H1 (cell line): ENCODE measurements around the gene PTPRE. TPM values are rescaled to one million over a fixed set of nuclear protein-coding genes. Genes with fewer than 3 reads are reported as not detected.

Experiments used
- CTCF ChIA-PET: fragments of 300-600 bp; sonication (Branson Sonifier 250); formaldehyde crosslinking; loops from one replicate; lab custom pipeline; 2021; ENCODE audit not compliant: partially characterized antibody; lab: Charles Lee
- POLR2A ChIA-PET: fragments of 300-600 bp; sonication (Branson Sonifier 250); formaldehyde crosslinking; loops from one replicate; lab custom pipeline; 2021; ENCODE audit warnings: inconsistent platforms; ENCODE audit not compliant: partially characterized antibody; lab: Charles Lee
- DNase-seq, 2 experiments: peaks; one replicate each; pipeline versions ENCODE4 v3.0.0 to v3.0.0-alpha.2; 2010 to 2022; ENCODE audit warnings: low spot score in 2 of 2, low read depth in 1 of 2, mixed read lengths in 1 of 2
- FAIRE-seq: peaks from 2 replicates; lab custom pipeline; 2011; peaks lifted over from hg19 to GRCh38; lab: Jason Lieb, UNC
- H2AFZ ChIP-seq: 2 replicates; pipeline ENCODE4 v1.8.1; 2012; ENCODE audit warnings: low read length, inconsistent platforms
- H2AK5ac ChIP-seq: 2 replicates; pipeline ENCODE4 v1.6.1; 2013; ENCODE audit warnings: low read depth, low read length
- H2BK120ac ChIP-seq: replicated peaks from 2 replicates; pipeline ENCODE3; 2013; ENCODE audit warnings: low read depth, low read length, inconsistent platforms
- H2BK12ac ChIP-seq: 2 replicates; pipeline ENCODE4 v1.6.1; 2013; ENCODE audit warnings: low read depth, low read length
- H2BK15ac ChIP-seq: 2 replicates; pipeline ENCODE4 v1.6.1; 2013; ENCODE audit warnings: low read length
- H2BK20ac ChIP-seq: 2 replicates; pipeline ENCODE4 v1.6.1; 2013; ENCODE audit warnings: low read length
- H2BK5ac ChIP-seq: 2 replicates; pipeline ENCODE4 v1.6.1; 2013; ENCODE audit warnings: low read depth, low read length
- H3K14ac ChIP-seq: 2 replicates; pipeline ENCODE4 v1.6.1; 2013; ENCODE audit warnings: inconsistent platforms; ENCODE audit not compliant: insufficient read length
- H3K18ac ChIP-seq: 2 replicates; pipeline ENCODE4 v1.6.1; 2013; ENCODE audit warnings: low read length; ENCODE audit errors: extremely low read depth
- H3K23ac ChIP-seq: 2 replicates; pipeline ENCODE4 v1.6.1; 2013; ENCODE audit warnings: inconsistent platforms; ENCODE audit not compliant: insufficient read length
- H3K23me2 ChIP-seq: 2 replicates; pipeline ENCODE4 v1.6.1; 2013; ENCODE audit warnings: low read depth, low read length
- H3K27ac ChIP-seq: 2 replicates; pipeline ENCODE4 v1.6.1; 2011; ENCODE audit warnings: low read depth, low read length, inconsistent platforms
- H3K27me3 ChIP-seq, 4 experiments: replicated peaks in 1 of 4; 1 replicate in 1 of 4; 2 replicates in 3 of 4; pipeline versions ENCODE4 v1.6.1 to v1.8.1; 2011 to 2013; ENCODE audit warnings: low read length in 3 of 4, mild to moderate bottlenecking in 3 of 4, inconsistent platforms in 2 of 4, mixed read lengths in 2 of 4, moderate library complexity in 1 of 4; ENCODE audit not compliant: control insufficient read depth in 3 of 4, insufficient read depth in 3 of 4; ENCODE audit errors: extremely low read depth in 1 of 4
- H3K36me3 ChIP-seq, 4 experiments: 2 replicates each; pipeline versions ENCODE4 v1.6.1 to v1.8.1; 2011 to 2013; ENCODE audit warnings: mild to moderate bottlenecking in 4 of 4, low read length in 3 of 4, moderate library complexity in 2 of 4, control low read depth in 1 of 4, inconsistent platforms in 1 of 4; ENCODE audit not compliant: insufficient read depth in 4 of 4, control insufficient read depth in 2 of 4
- H3K4ac ChIP-seq: replicated peaks from 2 replicates; pipeline ENCODE3; 2013; ENCODE audit warnings: low read length, low read depth, mixed read lengths, inconsistent platforms; ENCODE audit not compliant: insufficient read length
- H3K4me1 ChIP-seq, 4 experiments: replicated peaks in 1 of 4; 1 replicate in 1 of 4; 2 replicates in 3 of 4; pipeline versions ENCODE4 v1.6.1 to v1.8.1; 2011 to 2013; ENCODE audit warnings: low read length in 3 of 4, inconsistent platforms in 2 of 4, mixed read lengths in 1 of 4; ENCODE audit not compliant: insufficient read depth in 4 of 4, control insufficient read depth in 3 of 4
- H3K4me2 ChIP-seq, 2 experiments: 2 replicates each; pipeline versions ENCODE4 v1.6.1 to v1.8.1; 2011 to 2013; ENCODE audit warnings: low read depth in 2 of 2, low read length in 2 of 2, control low read depth in 1 of 2, inconsistent platforms in 1 of 2, mild to moderate bottlenecking in 1 of 2; ENCODE audit not compliant: insufficient read depth in 1 of 2
- H3K4me3 ChIP-seq, 4 experiments: fragments of 200-600, 300-600 bp in 1 of 4; sonication (generic), shearing (Covaris generic), sonication (Bioruptor Twin) in 1 of 4; 2 replicates each; pipeline versions ENCODE4 v1.5.1 to v1.8.1; 2011 to 2016; ENCODE audit warnings: low read length in 4 of 4, low read depth in 3 of 4, control low read depth in 2 of 4, inconsistent platforms in 2 of 4, mild to moderate bottlenecking in 2 of 4, mixed read lengths in 1 of 4, moderate library complexity in 1 of 4; ENCODE audit not compliant: insufficient read depth in 2 of 4; ENCODE audit errors: extremely low read depth in 1 of 4
- H3K56ac ChIP-seq: replicated peaks from 2 replicates; pipeline ENCODE3; 2013; ENCODE audit warnings: low read depth, mild to moderate bottlenecking, mixed read lengths, low read length, inconsistent platforms; ENCODE audit not compliant: insufficient read length
- H3K79me1 ChIP-seq: 2 replicates; pipeline ENCODE4 v1.6.1; 2013; ENCODE audit warnings: low read depth, low read length, control low read depth
- H3K79me2 ChIP-seq, 2 experiments: 2 replicates each; pipeline versions ENCODE4 v1.6.1 to v1.8.1; 2012 to 2013; ENCODE audit warnings: low read length in 2 of 2, mild to moderate bottlenecking in 2 of 2, inconsistent platforms in 1 of 2; ENCODE audit not compliant: insufficient read depth in 2 of 2, control insufficient read depth in 1 of 2
- H3K9ac ChIP-seq, 4 experiments: replicated peaks in 1 of 4; 1 replicate in 1 of 4; 2 replicates in 3 of 4; pipeline versions ENCODE4 v1.6.1 to v1.8.1; 2011 to 2013; ENCODE audit warnings: low read depth in 3 of 4, low read length in 3 of 4, control low read depth in 2 of 4, mild to moderate bottlenecking in 2 of 4, moderate library complexity in 2 of 4, inconsistent platforms in 1 of 4; ENCODE audit errors: extremely low read depth in 1 of 4
- H3K9me3 ChIP-seq, 2 experiments: 2 replicates each; pipeline versions ENCODE4 v1.6.1 to v1.8.1; 2012 to 2013; ENCODE audit warnings: mild to moderate bottlenecking in 2 of 2, moderate library complexity in 2 of 2, control low read depth in 1 of 2, inconsistent platforms in 1 of 2, low read depth in 1 of 2, low read length in 1 of 2, mixed read lengths in 1 of 2; ENCODE audit not compliant: insufficient read depth in 2 of 2
- H4K20me1 ChIP-seq, 2 experiments: replicated peaks in 1 of 2; 2 replicates each; pipeline versions ENCODE3 to v1.8.1; 2011 to 2013; ENCODE audit warnings: inconsistent platforms in 2 of 2, low read length in 2 of 2, mild to moderate bottlenecking in 1 of 2; ENCODE audit not compliant: insufficient read depth in 2 of 2, control insufficient read depth in 1 of 2
- H4K5ac ChIP-seq: 2 replicates; pipeline ENCODE4 v1.6.1; 2013; ENCODE audit warnings: low read length, low read depth, mixed read lengths, inconsistent platforms; ENCODE audit not compliant: insufficient read length
- H4K8ac ChIP-seq: 2 replicates; pipeline ENCODE4 v1.8.0; 2013; ENCODE audit warnings: mild to moderate bottlenecking, moderate library complexity, low read length, inconsistent platforms; ENCODE audit not compliant: insufficient read depth; ENCODE audit errors: extremely low read depth
- H4K91ac ChIP-seq: replicated peaks from 2 replicates; pipeline ENCODE3; 2013; ENCODE audit warnings: low read length, mixed read lengths, inconsistent platforms; ENCODE audit not compliant: insufficient read length
- EGR1 ChIP-seq: IDR thresholded peaks from 2 replicates; pipeline ENCODE4 v1.6.1; 2011; ENCODE audit warnings: low read depth, low read length, borderline replicate concordance
- FOSL1 ChIP-seq: IDR thresholded peaks from 2 replicates; pipeline ENCODE4 v1.6.1; 2011; ENCODE audit warnings: mild to moderate bottlenecking, low read depth, low read length, moderate library complexity; ENCODE audit not compliant: insufficient read depth
- HDAC2 ChIP-seq, 2 experiments: fragments of 300-600 bp in 1 of 2; sonication (generic) in 1 of 2; IDR thresholded peaks; 2 replicates each; pipeline ENCODE4 v1.6.1; 2011 to 2012; ENCODE audit warnings: low read depth in 2 of 2, low read length in 2 of 2, mild to moderate bottlenecking in 2 of 2, moderate library complexity in 2 of 2, borderline replicate concordance in 1 of 2, inconsistent platforms in 1 of 2
- JUN ChIP-seq: IDR thresholded peaks from 2 replicates; pipeline ENCODE4 v1.6.1; 2011; ENCODE audit warnings: low read depth, mild to moderate bottlenecking, improper control_type of control experiment, low read length
- NRF1 ChIP-seq: IDR thresholded peaks from 2 replicates; pipeline ENCODE4 v1.6.1; 2011; ENCODE audit warnings: mild to moderate bottlenecking, low read depth, low read length, improper control_type of control experiment
- POLR2A ChIP-seq, 2 experiments: IDR thresholded peaks; 1 replicate in 1 of 2; 2 replicates in 1 of 2; pipeline ENCODE4 v1.6.1; 2011; ENCODE audit warnings: low read depth in 2 of 2, low read length in 2 of 2, mild to moderate bottlenecking in 2 of 2; ENCODE audit errors: control extremely low read depth in 1 of 2
- POLR2AphosphoS5 ChIP-seq: IDR thresholded peaks from 2 replicates; pipeline ENCODE4 v1.6.1; 2011; ENCODE audit warnings: low read depth, low read length
- RAD21 ChIP-seq, 2 experiments: IDR thresholded peaks in 1 of 2; conservative IDR thresholded peaks in 1 of 2; 2 replicates each; pipeline ENCODE4 v1.6.1; 2011; ENCODE audit warnings: low read depth in 2 of 2, low read length in 2 of 2, improper control_type of control experiment in 1 of 2, inconsistent platforms in 1 of 2, mild to moderate bottlenecking in 1 of 2, moderate library complexity in 1 of 2
- TCF12 ChIP-seq: IDR thresholded peaks from 2 replicates; pipeline ENCODE4 v1.6.1; 2011; ENCODE audit warnings: low read depth, mild to moderate bottlenecking, low read length
- YY1 ChIP-seq: IDR thresholded peaks from 2 replicates; pipeline ENCODE4 v1.6.1; 2011; ENCODE audit warnings: low read depth, mild to moderate bottlenecking, low read length
- ZNF274 ChIP-seq: IDR thresholded peaks from 2 replicates; pipeline ENCODE4 v1.7.0; 2012; ENCODE audit warnings: low read length, borderline replicate concordance; ENCODE audit errors: extremely low read depth
- WGBS, 2 experiments: shearing (Covaris generic) in 1 of 2; methylation state at CpG; one replicate each; pipeline versions ENCODE4 v1.1.6 to v1.1.7; 2013 to 2015; ENCODE audit warnings: low lambda C conversion rate in 2 of 2, mixed read lengths in 2 of 2, inconsistent platforms in 1 of 2, low coverage in 1 of 2, missing lambda C conversion rate in 1 of 2; ENCODE audit not compliant: insufficient replicate concordance in 2 of 2, insufficient coverage in 1 of 2, insufficient read length in 1 of 2; ENCODE audit errors: extremely low coverage in 1 of 2, missing lambda C conversion rate in 1 of 2; 5-methylcytosine and 5-hydroxymethylcytosine counted together
- polyA plus RNA-seq, 7 experiments: library from polyadenylated mRNA; depleted of rRNA in 3 of 7; stranded (reverse) in 5 of 7; unstranded in 2 of 7; fragments of >200 nt in 5 of 7; fragments of 200-250 nt in 2 of 7; gene quantifications; 1 replicate in 5 of 7; 2 replicates in 1 of 7; 4 replicates in 1 of 7; pipeline versions ENCODE4 v1.2.1 to v1.2.3, GENCODE V29; 2011 to 2013; ENCODE audit warnings: missing spikeins in 2 of 7, mixed read lengths in 2 of 7
- total RNA-seq: library from RNA; stranded (reverse); fragmentation: NEBNext Ultra II Directional; extraction: Animal tissue kit (Norgen Biotek cat#: 25700); gene quantifications from 2 replicates; pipeline ENCODE4 v1.2.1, GENCODE V29; 2021

PTPRE gene
- total and polyA plus RNA-seq, 2 of the 8 experiments (the other 6 are each of a cell fraction or from before 2014, with no cell fraction given), result 0.33 to 0.54 TPM

- Histone ChIP-seq H3K9me3 (no peaks in the 10 kb centered on the region), H3K79me1 (no peaks in the 10 kb centered on the region), H3K9ac (no peak overlapping the region), H3K23me2 (peaks cover 4% of the 10 kb centered on the region; the same call in 1 of the 2 replicates), H3K18ac (no peak overlapping the region), H2BK120ac (no peak overlapping the region), H2BK12ac (no peak overlapping the region), H3K4ac (no peak overlapping the region), H4K8ac (no peak overlapping the region), H2BK15ac (no peak overlapping the region)
- no peak for DNase-seq
- FAIRE-seq, result no peak
- TF ChIP-seq RAD21 (IDR thresholded peaks at IDR 0.05 in 1 of 2, conservative IDR thresholded peaks at IDR 0.05 in 1 of 2; ENCODE audit: low read depth in 2 of 2, low read length in 2 of 2), result no peak
- no peak for TF ChIP-seq JUN
- TF ChIP-seq POLR2A (IDR thresholded peaks at IDR 0.05; ENCODE audit: control extremely low read depth in 1 of 2, low read depth in 2 of 2, low read length in 2 of 2), result no peak
- no peak for TF ChIP-seq ZNF274
- TF ChIP-seq HDAC2 (IDR thresholded peaks at IDR 0.05; ENCODE audit: borderline replicate concordance in 1 of 2, low read depth in 2 of 2, low read length in 2 of 2), result no peak
- no peak for TF ChIP-seq YY1
- TF ChIP-seq POLR2AphosphoS5, result no peak
- TF ChIP-seq TCF12, result no peak
- TF ChIP-seq NRF1, result no peak
- no peak for TF ChIP-seq FOSL1
- TF ChIP-seq EGR1, result no peak
- TF ChIP-seq, all 59 proteins: peak for 0
- Histone ChIP-seq H3K14ac (no peak overlapping the region), H3K79me2 (no peaks in the 10 kb centered on the region), H3K36me3 (no peaks in the 10 kb centered on the region), H2BK5ac (no peak overlapping the region), H3K27ac (no peak overlapping the region), H4K20me1 (no peaks in the 10 kb centered on the region), H3K27me3 (no peaks in the 10 kb centered on the region), H2BK20ac (no peak overlapping the region), H3K4me3 (no peak overlapping the region), H2AFZ (no peak overlapping the region), H4K91ac (no peak overlapping the region), H4K5ac (no peak overlapping the region), H2AK5ac (no peak overlapping the region), H3K4me2 (no peak overlapping the region), H3K4me1 (no peaks in the 10 kb centered on the region; a peak in 1 of 7 replicates), H3K23ac (no peak overlapping the region), H3K56ac (no peak overlapping the region)
- WGBS, 2 experiments, result 84% methylated on average over 2 of the region's 2 CpGs; no CpG with 5 or more reads in 1 of the 2 experiments
- POLR2A ChIA-PET, result no interaction called here
- CTCF ChIA-PET, result interaction anchor here (1.2 kb wide), 1 partner anchor 9 kb away, joined by 5 read pairs; no protein-coding TSS in a partner anchor
Measured at GRCh38 chr10:127944256-127944655, 37.4 kb downstream of the PTPRE start.
